Nucleus accumbens (tissue), 56 donors: ENCODE results near the gene KIAA0232.
"Not testable (repeated sequence)": the region's sequence is repeated elsewhere in the genome, so short reads cannot be mapped to it uniquely, and the experiment has no call there.

Experiments
- DNase-seq, 56 donors: peaks; one replicate each; lab custom pipeline; 2025; lab: John Stamatoyannopoulos, UW

KIAA0232 gene

DNA sequence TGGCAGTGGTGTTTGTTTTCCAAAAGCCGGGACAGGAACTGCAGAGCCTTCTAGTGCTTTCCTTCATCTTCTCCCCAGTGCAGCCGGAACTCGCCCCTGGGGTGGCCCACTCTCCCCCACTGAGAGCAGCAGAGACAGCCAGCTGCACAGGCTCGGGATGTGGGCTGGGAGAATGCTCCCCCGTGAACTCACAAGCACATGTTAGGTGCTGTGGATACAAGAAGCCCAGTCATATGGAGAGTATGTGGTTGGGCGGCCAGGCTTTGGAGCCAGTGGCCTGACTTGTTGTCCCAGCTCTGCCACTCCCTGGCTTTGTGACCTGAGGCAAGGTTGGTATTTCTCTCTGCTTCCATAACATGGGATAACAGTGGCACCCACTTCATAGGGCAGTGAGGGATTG lies 9.4 kb upstream of the KIAA0232 start:
- peak in 3 of 56 donors; percentile 10 to 24 (median 18) for DNase-seq

DNA sequence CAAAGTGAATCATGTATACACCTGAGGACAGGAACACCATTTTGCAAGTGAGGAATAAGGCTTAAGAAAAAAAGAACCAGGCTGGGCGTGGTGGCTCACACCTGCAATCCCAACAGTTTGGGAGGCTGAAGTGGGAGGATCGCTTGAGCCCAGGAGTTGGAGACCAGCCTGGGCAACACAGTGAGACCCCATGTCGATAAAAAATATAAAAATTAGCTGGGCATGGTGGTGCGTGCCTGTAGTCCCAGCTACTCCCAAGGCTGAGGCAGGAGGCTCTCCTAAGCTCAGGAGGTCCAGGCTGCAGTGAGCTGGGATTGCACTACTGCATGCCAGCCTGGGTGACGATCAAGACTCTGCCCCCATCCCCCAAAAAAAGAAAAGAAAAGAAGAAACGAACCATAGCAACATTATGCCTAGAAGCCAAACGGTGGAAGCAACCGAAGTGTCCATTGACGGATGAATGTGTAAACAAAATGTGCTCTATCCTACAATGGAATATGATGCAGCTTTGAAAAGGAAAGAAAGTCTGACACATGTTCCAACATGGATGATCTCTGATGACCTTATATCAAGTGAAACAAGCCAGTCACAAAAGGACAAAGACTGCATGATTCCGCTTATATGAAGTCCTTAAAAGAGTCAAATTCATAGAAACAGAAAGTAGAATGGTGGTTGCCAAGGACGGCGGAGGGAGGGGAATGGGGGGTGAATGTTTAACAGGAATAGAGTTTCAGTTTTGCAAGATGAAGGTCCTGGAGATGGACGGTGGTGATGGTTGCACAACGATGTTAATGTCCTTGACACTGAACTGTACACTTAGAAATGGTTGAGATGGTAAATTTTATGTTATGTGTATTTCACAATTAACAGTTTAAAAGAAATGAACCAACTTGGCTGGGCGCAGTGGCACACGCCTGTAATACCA lies 8.6 kb upstream of the KIAA0232 start:
- no peak for DNase-seq

DNA sequence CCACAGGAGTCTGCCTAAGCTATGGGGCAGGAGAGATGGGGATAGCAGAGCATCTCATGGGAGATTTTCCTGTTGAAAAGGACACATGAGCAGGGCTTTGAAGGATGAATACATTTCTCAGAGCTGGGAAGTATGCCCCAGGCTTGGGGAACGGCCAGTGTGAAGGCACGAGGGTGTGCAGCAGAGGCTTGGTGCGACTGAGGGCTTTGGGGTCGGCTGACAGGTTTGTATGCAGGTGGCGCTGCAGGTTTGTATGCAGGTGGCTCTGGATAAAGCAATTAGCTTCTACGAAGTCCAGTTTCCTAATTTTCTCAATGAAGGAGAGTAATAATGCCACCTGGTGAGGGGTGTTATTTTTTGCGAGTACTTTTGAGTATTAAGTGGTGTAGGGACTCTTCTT lies 6.8 kb upstream of the KIAA0232 start:
- DNase-seq = no peak

DNA sequence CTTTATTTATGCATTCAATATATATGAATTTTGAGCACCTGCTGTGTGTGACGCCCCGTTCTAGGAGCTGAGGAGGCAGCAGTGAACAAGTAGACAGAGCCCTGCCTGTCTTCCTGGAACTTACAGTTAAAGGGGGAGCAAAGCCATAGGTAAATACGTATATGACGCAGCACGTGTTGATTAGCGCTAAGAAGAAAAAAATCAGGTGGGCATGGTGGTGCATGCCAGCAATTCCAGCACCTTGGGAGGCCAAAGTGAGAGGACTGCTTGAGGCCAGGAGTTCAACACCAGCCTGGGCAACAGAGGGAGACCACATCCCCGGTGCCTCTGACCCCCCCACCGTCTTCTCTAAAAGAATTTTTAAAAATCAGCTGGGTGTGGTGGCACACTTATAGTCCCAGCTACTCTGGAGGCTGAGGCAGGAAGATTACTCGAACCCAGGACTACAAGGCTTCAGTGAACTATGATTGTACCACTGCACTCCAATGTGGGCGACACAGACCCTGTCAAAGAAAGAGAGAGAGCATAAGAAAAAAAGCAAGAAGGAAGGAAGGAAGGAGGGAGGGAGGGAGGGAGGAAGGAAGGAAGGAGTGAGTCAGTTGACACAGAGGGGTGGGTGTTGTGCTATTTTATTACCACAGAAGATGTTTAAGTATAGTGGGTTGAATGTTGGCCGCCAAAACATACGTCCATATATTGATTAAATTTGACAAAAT lies 5.4 kb upstream of the KIAA0232 start:
- no peak for DNase-seq

DNA sequence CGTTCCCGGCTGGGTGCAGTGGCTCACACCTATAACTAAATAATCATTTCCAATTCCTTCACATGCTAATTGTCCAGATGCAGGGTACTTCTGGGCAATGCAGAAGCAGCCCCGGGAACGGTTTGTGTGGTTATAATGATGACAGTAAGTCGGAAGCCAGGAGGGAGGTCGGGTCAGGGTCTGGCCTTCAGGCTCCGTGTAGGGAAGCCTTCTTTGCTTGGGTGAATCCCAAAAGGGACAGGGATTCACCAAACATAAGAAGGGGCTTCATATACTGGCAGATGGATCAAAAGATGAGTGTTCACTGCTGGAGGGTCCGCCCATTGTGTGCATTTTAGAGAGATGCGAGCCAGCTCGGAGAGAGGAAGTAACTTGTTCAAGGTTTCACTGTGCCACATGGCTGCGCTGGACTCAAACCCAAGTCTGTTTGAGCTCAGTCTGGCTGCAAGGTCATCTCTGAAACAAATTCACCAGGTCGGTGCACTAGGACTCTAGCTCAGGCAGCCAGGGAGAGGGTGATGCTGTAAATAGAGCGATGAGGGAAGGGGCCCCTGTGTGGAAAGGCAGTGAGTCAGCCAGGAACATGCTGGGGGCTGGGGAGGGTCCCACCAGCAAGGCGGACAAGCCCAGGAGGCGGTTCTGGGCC lies 4.8 kb upstream of the KIAA0232 start:
- DNase-seq = no peak

GRCh38 chr4:6778435-6778834 lies 4.1 kb upstream of the KIAA0232 start:
- DNase-seq = no peak

DNA sequence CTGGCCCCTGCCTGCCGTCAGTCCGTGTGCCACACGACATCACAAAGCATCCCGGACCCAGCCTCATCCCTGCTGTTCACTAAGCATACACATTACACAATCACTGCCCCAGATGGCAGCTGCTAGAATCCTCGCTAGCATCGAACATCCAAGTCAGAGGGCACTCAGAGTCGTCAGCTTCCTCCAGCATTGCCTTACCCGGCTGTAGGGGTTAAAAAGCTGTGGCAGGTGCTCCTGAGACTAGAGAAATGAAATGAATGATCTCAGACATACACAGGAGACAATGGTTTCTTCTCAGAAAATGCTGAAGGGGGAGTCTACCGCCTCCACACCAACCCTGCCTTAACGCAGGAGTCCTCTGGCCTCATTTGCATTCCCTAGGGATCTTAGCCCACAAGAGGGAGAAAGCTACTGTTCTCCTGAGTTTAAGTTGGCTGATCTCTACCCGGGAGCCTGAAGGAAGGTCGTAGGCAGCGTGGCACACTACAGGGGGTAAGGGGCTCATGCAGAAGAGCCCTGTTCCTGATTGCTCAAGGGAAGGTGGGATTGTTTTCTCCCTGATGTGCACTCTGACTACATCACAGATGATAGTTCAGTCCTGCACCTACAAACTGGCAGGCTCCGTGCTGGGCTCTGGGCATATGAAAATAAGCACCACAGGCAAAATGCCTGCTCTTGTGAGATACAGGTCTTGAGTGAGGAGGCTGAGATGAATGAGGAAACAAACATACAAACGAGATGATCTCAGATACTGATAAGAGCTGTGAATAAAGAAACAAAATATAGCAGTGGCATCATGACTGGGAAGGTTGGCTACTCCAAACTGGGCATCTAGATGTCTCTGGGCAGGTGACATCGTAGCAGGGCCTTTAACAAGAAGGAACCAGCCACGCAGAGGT lies 2.6 kb upstream of the KIAA0232 start:
- DNase-seq = peak in 18 of 56 donors; percentile 13 to 70 (median 32)

DNA sequence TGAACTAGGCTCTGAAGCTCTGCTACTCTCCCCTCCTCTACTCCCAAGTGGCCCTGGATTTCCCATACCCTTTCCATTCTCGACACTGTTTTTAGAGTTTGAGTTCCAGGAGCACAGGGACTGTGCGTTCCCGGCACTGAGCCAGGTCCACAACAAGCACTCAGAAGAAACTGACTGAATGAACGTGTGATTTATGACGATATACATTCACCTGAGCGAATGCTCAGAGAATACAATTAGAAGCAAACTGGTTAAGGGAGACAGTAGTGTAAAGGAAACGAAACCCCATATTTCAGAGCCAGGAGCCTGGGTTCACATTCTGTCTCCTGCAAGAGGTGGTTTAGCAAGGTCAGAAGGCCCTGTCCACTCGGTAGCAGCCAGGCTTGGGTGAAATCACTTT lies 1.4 kb upstream of the KIAA0232 start:
- DNase-seq = no peak

DNA sequence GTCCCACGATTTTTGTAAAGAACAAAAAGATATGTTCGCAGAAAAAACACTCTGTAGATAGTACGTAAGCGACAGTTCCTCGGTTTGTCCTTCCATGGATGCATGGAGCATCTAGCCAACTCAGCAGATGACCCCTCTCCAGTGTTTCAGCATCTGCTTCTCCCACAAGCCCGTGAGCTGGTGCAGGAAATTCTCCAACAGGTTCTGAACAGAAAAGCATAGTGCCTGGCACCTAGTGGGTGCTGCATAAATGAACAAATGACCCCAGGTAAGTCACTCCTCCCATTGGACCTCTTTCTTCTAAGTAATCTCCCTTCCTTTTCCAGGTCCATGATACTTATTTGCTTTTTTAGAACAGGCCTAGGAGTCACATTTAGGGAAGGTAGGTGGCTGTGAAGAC lies 966 bp upstream of the KIAA0232 start:
- DNase-seq = peak in 1 of 56 donors; percentile 11

GRCh38 chr4:6782846-6783110 lies 251 bp downstream of the KIAA0232 start:
- peak in 5 of 56 donors; percentile 52 to 72 (median 62) for DNase-seq

GRCh38 chr4:6783111-6783981 lies 819 bp downstream of the KIAA0232 start:
- DNase-seq = peak; percentile 46 to 95 (median 88)

GRCh38 chr4:6785572-6785925 lies 3.0 kb downstream of the KIAA0232 start:
- no peak for DNase-seq

DNA sequence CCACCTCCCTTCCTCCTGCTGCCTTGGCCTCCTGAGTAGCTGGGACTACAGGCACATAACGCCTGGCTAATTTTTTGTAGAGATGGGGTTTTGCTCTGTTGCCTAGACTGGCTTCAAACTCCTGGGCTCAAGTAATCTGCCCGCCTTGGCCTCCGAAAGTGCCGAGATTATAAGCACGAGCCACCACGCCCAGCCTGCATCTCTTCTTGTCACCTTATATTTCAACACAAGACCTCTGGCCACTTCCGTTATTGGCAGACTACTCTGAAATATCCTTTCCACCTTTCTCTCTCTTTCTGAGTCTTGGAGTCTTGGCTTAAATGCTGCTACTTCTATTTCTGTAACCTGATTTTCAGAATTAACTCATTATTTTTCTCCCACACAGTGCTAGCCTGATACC lies 5.6 kb downstream of the KIAA0232 start:
- no peak for DNase-seq

GRCh38 chr4:6791245-6791644 lies 8.7 kb downstream of the KIAA0232 start:
- DNase-seq = not testable (repeated sequence)

GRCh38 chr4:6791796-6792195 lies 9.3 kb downstream of the KIAA0232 start:
- DNase-seq = not testable (repeated sequence)

GRCh38 chr4:6794189-6794588 lies 11.7 kb downstream of the KIAA0232 start:
- no peak for DNase-seq

- DNase-seq = no peak
Observed at GRCh38 chr4:6795821-6796220, 13.3 kb downstream of the KIAA0232 start.

DNA sequence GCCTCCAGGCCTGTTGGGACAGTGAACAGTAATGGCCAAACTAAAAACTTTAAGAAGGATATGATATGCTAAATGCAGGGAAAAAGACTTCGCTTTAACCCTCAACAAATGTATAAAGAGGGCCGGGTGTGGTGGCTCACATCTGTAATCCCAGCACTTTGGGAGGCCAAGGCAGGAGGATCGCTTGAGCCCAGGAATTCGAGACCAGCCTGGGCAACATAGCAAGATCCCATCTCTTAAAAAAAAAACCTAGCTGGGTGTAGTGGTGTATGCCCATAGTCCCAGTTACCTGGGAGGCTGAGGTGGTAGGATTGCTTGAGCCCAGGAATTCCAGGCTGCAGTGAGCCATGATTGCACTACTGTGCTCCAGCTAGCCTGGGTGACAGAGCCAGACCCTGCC lies 14.8 kb downstream of the KIAA0232 start:
- not testable (repeated sequence) for DNase-seq

- no peak for DNase-seq
Observed at GRCh38 chr4:6799091-6799490, 16.6 kb downstream of the KIAA0232 start.
